ENCODE measurements around the gene PANX2.

- TF ChIP-seq JUNB (IDR thresholded peaks at IDR 0.05; ENCODE audit: unreplicated experiment) (no peak), POLR2AphosphoS5 (IDR thresholded peaks at IDR 0.05; ENCODE audit: low read depth) (no peak), CTCF (conservative IDR thresholded peaks at IDR 0.05; ENCODE audit: low read depth in 2 of 2) (no peak), ZNF331 (CRISPR knock-in tag; IDR thresholded peaks at IDR 0.05; ENCODE audit: low read depth) (no peak), NANOG (IDR thresholded peaks at IDR 0.05; ENCODE audit: borderline replicate concordance) (no peak), EZH2 (IDR thresholded peaks at IDR 0.05; ENCODE audit: low read depth, unreplicated experiment) (no peak), REST (IDR thresholded peaks at IDR 0.05; ENCODE audit: unreplicated experiment) (no peak), EZH2phosphoT487 (IDR thresholded peaks at IDR 0.05; ENCODE audit: unreplicated experiment) (no peak), ZNF114 (CRISPR knock-in tag; IDR thresholded peaks at IDR 0.05) (no peak), ZNF462 (CRISPR knock-in tag; IDR thresholded peaks at IDR 0.05) (no peak)
Measured at GRCh38 chr22:50196256-50196655, 25.7 kb downstream of the PANX2 start.
